GM12875 (cell line): ENCODE measurements around the gene OLFM2.

Experiments used
- H3K4me3 ChIP-seq: one replicate; pipeline ENCODE4 v1.5.1; 2011; ENCODE audit warnings: low read depth, low read length, control low read depth
- CTCF ChIP-seq: IDR thresholded peaks from 2 replicates; pipeline ENCODE4 v1.5.1; 2011; ENCODE audit warnings: low read depth, mild to moderate bottlenecking, control low read depth, inconsistent platforms, low read length, moderate library complexity, borderline replicate concordance; ENCODE audit not compliant: insufficient read depth

Gene OLFM2

GRCh38 chr19:9936326-9937000, at the start of gene OLFM2:
OLFM2 (minus strand) TSS chr19:9936515; CDS start chr19:9936366, 149 bp downstream.
- TF ChIP-seq CTCF, result no peak
- H3K4me3 ChIP-seq, result no peak within 1 kb of the TSS

DNA sequence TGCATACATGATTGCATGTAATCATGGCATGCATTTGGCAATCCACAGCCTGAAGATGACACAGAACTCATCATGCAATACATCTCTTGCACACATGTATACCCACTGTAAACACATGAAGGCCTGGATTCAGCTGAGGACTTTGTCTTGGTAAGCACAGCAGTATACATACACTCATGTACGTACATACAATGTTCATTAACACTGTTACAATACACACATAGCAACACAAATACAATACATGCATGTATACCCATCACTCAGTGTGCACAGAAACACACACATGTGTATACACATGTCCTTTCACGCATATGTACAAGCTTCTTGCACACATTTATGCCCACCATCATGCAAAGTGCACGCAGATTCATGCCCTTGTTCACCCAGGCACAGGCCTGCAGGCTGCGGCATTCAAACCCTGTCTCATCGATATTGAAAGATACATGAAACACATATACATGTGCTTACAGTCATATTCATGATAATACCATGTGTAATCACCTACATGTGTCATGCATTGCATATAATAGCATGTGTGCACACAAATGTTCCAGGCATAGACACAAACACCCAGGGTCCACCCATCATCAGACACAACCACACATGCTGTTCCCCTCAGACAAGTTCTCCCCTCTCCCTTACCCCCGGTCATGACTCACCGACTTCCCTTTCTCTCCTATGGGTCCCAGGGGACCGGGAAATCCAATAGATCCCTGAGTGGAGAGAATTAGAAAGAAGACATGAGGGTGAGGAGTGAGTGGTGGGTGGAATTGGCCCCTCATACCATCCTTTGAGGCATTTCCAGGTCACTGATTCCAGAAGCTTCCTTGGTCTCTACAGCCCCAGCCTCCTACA, 45.3 kb upstream of the OLFM2 start:
- no peak for TF ChIP-seq CTCF
- H3K4me3 ChIP-seq, result no peak overlapping the region

DNA sequence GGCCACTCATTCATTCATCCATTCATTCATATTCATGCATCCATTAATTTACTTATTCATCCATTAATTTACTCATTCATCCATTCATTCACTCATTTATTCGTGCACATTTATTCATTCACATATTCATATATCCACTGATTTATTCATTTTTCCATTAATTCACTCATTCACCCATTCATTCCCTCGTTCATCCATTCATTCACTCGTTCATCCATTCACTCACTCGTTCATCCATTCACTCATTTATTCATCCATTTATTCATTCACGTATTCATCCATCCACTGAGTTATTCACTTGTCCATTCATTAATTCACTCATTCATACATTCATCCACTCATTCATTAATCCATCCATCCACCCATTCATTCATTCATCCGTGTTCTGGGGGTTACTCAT, 35.8 kb upstream of the OLFM2 start:
- no peak for TF ChIP-seq CTCF
- H3K4me3 ChIP-seq, result no peak overlapping the region

- H3K4me3 ChIP-seq, result no peak overlapping the region
- no peak for TF ChIP-seq CTCF
These were observed 35.0 kb upstream of the OLFM2 start for GRCh38 chr19:9971166-9971897.

- no peak overlapping the region for H3K4me3 ChIP-seq
- no peak for TF ChIP-seq CTCF
These were observed 34.2 kb upstream of the OLFM2 start for GRCh38 chr19:9970481-9970880.

- no peak for TF ChIP-seq CTCF
These were observed 33.3 kb upstream of the OLFM2 start for GRCh38 chr19:9969688-9969975.

More at GRCh38 chr19:9969688-9969975, 33.3 kb upstream of the OLFM2 start:
- H3K4me3 ChIP-seq, result no peak overlapping the region
